H1 (cell line): ENCODE measurements around the gene TTR. TPM values are rescaled to one million over a fixed set of nuclear protein-coding genes. Genes with fewer than 3 reads are reported as not detected.

Experiments used
- ASH2L ChIP-seq: fragments of 200-600, 300-600 bp; sonication (generic); IDR thresholded peaks from one replicate; pipeline ENCODE4 v1.7.1; 2017; ENCODE audit warnings: low read length
- POLR2AphosphoS5 ChIP-seq: IDR thresholded peaks from 2 replicates; pipeline ENCODE4 v1.6.1; 2011; ENCODE audit warnings: low read depth, low read length
- TEAD4 ChIP-seq: IDR thresholded peaks from 2 replicates; pipeline ENCODE4 v1.6.1; 2012; ENCODE audit warnings: low read depth, low read length, inconsistent platforms, mixed read lengths
- ZNF274 ChIP-seq: IDR thresholded peaks from 2 replicates; pipeline ENCODE4 v1.7.0; 2012; ENCODE audit warnings: low read length, borderline replicate concordance; ENCODE audit errors: extremely low read depth
- polyA plus RNA-seq, 7 experiments: library from polyadenylated mRNA; depleted of rRNA in 3 of 7; stranded (reverse) in 5 of 7; unstranded in 2 of 7; fragments of >200 nt in 5 of 7; fragments of 200-250 nt in 2 of 7; gene quantifications; 1 replicate in 5 of 7; 2 replicates in 1 of 7; 4 replicates in 1 of 7; pipeline versions ENCODE4 v1.2.1 to v1.2.3, GENCODE V29; 2011 to 2013; ENCODE audit warnings: missing spikeins in 2 of 7, mixed read lengths in 2 of 7
- total RNA-seq: library from RNA; stranded (reverse); fragmentation: NEBNext Ultra II Directional; extraction: Animal tissue kit (Norgen Biotek cat#: 25700); gene quantifications from 2 replicates; pipeline ENCODE4 v1.2.1, GENCODE V29; 2021
- TF ChIP-seq, protein P1 (sequence below): fragments of 300-600 bp; sonication (generic); IDR thresholded peaks from 2 replicates; pipeline ENCODE4 v1.7.1; 2012; ENCODE audit warnings: low read length, moderate library complexity, mild to moderate bottlenecking, inconsistent platforms; ENCODE audit not compliant: insufficient replicate concordance
- TF ChIP-seq, protein P2 (sequence below): IDR thresholded peaks from 2 replicates; pipeline ENCODE4 v1.6.1; 2011; ENCODE audit warnings: low read length, improper control_type of control experiment

TTR gene
- total and polyA plus RNA-seq, 2 of the 8 experiments (the other 6 are each of a cell fraction or from before 2014, with no cell fraction given) = not detected

- TF ChIP-seq, protein P1, sequence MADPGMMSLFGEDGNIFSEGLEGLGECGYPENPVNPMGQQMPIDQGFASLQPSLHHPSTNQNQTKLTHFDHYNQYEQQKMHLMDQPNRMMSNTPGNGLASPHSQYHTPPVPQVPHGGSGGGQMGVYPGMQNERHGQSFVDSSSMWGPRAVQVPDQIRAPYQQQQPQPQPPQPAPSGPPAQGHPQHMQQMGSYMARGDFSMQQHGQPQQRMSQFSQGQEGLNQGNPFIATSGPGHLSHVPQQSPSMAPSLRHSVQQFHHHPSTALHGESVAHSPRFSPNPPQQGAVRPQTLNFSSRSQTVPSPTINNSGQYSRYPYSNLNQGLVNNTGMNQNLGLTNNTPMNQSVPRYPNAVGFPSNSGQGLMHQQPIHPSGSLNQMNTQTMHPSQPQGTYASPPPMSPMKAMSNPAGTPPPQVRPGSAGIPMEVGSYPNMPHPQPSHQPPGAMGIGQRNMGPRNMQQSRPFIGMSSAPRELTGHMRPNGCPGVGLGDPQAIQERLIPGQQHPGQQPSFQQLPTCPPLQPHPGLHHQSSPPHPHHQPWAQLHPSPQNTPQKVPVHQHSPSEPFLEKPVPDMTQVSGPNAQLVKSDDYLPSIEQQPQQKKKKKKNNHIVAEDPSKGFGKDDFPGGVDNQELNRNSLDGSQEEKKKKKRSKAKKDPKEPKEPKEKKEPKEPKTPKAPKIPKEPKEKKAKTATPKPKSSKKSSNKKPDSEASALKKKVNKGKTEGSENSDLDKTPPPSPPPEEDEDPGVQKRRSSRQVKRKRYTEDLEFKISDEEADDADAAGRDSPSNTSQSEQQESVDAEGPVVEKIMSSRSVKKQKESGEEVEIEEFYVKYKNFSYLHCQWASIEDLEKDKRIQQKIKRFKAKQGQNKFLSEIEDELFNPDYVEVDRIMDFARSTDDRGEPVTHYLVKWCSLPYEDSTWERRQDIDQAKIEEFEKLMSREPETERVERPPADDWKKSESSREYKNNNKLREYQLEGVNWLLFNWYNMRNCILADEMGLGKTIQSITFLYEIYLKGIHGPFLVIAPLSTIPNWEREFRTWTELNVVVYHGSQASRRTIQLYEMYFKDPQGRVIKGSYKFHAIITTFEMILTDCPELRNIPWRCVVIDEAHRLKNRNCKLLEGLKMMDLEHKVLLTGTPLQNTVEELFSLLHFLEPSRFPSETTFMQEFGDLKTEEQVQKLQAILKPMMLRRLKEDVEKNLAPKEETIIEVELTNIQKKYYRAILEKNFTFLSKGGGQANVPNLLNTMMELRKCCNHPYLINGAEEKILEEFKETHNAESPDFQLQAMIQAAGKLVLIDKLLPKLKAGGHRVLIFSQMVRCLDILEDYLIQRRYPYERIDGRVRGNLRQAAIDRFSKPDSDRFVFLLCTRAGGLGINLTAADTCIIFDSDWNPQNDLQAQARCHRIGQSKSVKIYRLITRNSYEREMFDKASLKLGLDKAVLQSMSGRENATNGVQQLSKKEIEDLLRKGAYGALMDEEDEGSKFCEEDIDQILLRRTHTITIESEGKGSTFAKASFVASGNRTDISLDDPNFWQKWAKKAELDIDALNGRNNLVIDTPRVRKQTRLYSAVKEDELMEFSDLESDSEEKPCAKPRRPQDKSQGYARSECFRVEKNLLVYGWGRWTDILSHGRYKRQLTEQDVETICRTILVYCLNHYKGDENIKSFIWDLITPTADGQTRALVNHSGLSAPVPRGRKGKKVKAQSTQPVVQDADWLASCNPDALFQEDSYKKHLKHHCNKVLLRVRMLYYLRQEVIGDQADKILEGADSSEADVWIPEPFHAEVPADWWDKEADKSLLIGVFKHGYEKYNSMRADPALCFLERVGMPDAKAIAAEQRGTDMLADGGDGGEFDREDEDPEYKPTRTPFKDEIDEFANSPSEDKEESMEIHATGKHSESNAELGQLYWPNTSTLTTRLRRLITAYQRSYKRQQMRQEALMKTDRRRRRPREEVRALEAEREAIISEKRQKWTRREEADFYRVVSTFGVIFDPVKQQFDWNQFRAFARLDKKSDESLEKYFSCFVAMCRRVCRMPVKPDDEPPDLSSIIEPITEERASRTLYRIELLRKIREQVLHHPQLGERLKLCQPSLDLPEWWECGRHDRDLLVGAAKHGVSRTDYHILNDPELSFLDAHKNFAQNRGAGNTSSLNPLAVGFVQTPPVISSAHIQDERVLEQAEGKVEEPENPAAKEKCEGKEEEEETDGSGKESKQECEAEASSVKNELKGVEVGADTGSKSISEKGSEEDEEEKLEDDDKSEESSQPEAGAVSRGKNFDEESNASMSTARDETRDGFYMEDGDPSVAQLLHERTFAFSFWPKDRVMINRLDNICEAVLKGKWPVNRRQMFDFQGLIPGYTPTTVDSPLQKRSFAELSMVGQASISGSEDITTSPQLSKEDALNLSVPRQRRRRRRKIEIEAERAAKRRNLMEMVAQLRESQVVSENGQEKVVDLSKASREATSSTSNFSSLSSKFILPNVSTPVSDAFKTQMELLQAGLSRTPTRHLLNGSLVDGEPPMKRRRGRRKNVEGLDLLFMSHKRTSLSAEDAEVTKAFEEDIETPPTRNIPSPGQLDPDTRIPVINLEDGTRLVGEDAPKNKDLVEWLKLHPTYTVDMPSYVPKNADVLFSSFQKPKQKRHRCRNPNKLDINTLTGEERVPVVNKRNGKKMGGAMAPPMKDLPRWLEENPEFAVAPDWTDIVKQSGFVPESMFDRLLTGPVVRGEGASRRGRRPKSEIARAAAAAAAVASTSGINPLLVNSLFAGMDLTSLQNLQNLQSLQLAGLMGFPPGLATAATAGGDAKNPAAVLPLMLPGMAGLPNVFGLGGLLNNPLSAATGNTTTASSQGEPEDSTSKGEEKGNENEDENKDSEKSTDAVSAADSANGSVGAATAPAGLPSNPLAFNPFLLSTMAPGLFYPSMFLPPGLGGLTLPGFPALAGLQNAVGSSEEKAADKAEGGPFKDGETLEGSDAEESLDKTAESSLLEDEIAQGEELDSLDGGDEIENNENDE = no peak
- TF ChIP-seq, protein P2, sequence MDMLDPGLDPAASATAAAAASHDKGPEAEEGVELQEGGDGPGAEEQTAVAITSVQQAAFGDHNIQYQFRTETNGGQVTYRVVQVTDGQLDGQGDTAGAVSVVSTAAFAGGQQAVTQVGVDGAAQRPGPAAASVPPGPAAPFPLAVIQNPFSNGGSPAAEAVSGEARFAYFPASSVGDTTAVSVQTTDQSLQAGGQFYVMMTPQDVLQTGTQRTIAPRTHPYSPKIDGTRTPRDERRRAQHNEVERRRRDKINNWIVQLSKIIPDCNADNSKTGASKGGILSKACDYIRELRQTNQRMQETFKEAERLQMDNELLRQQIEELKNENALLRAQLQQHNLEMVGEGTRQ = no peak
- TF ChIP-seq POLR2AphosphoS5 (no peak), TEAD4 (no peak), ZNF274 (no peak), ASH2L (no peak)
- TF ChIP-seq, all 59 proteins: peak for 1
Measured at GRCh38 chr18:31646332-31647126, 54.9 kb downstream of the TTR start (continued).
